ENCODE data around the gene STT3B.

DNA sequence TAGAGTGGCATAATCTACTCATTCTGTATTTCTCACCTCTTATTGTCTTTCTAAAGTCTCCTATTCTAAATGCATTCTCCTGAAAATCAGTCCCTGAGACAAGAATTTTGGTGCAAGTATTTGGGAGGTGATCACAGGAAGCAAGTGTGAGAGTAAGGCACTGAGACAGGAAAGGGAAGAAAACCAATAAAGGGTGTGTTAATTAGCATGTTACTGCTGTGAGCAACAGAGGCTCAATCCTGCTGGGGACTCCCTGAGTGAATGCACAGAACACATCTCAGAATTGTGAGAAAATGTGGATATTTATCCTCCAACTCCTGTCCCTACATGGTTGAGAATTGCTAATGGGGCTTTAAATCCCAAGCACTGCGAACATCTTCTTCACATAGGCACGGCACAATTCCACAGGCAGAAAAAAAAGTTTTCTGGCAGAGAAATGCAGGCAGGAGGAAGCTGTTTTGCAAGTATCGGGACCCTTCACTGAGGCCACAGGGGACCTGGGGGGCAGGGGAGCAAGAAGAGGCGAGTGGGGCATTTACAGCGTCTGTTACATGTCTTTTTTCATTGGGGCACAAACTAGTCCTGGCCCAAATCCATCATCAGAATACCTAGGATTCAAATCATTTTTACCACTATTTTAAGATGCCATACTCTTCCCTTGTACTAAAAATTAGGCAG is 27.2 kb upstream of the STT3B start:
- TF ChIP-seq CTCF (IDR thresholded peaks at IDR 0.05) (no peak), POLR2AphosphoS5 (IDR thresholded peaks at IDR 0.05; ENCODE audit: low read depth, low read length) (no peak)
- TF ChIP-seq, protein P1, sequence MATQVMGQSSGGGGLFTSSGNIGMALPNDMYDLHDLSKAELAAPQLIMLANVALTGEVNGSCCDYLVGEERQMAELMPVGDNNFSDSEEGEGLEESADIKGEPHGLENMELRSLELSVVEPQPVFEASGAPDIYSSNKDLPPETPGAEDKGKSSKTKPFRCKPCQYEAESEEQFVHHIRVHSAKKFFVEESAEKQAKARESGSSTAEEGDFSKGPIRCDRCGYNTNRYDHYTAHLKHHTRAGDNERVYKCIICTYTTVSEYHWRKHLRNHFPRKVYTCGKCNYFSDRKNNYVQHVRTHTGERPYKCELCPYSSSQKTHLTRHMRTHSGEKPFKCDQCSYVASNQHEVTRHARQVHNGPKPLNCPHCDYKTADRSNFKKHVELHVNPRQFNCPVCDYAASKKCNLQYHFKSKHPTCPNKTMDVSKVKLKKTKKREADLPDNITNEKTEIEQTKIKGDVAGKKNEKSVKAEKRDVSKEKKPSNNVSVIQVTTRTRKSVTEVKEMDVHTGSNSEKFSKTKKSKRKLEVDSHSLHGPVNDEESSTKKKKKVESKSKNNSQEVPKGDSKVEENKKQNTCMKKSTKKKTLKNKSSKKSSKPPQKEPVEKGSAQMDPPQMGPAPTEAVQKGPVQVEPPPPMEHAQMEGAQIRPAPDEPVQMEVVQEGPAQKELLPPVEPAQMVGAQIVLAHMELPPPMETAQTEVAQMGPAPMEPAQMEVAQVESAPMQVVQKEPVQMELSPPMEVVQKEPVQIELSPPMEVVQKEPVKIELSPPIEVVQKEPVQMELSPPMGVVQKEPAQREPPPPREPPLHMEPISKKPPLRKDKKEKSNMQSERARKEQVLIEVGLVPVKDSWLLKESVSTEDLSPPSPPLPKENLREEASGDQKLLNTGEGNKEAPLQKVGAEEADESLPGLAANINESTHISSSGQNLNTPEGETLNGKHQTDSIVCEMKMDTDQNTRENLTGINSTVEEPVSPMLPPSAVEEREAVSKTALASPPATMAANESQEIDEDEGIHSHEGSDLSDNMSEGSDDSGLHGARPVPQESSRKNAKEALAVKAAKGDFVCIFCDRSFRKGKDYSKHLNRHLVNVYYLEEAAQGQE (IDR thresholded peaks at IDR 0.05; ENCODE audit: insufficient read depth in 1 of 2, low read depth in 2 of 2, low read length in 1 of 2) = no peak

All from Panc1 (cell line).